ENCODE results near the gene PUM1.

PUM1 gene

GRCh38 chr1:30928171-30928570, 137.3 kb downstream of the PUM1 start:
- no peak for DNase-seq

GRCh38 chr1:30927448-30927847, 138.1 kb downstream of the PUM1 start:
- DNase-seq: no peak

GRCh38 chr1:30923597-30923996, 141.9 kb downstream of the PUM1 start:
- no peak for DNase-seq

- DNase-seq: no peak
Measured at GRCh38 chr1:30920827-30921226, 144.7 kb downstream of the PUM1 start.

- DNase-seq: no peak
Measured at GRCh38 chr1:30919025-30919881, 146.3 kb downstream of the PUM1 start.

- no peak for DNase-seq
Measured at GRCh38 chr1:30916296-30916695, 149.2 kb downstream of the PUM1 start.

- DNase-seq: no peak
Measured at GRCh38 chr1:30915491-30916230, 149.9 kb downstream of the PUM1 start.

GRCh38 chr1:30914931-30915330, 150.6 kb downstream of the PUM1 start:
- DNase-seq: no peak

GRCh38 chr1:30914587-30914922, 151.0 kb downstream of the PUM1 start:
- DNase-seq: no peak

- DNase-seq: no peak
Measured at GRCh38 chr1:30912913-30913652, 152.4 kb downstream of the PUM1 start.

GRCh38 chr1:30912224-30912623, 153.3 kb downstream of the PUM1 start:
- DNase-seq: no peak

GRCh38 chr1:30911059-30911954, 154.2 kb downstream of the PUM1 start:
- peak; percentile 51 to 52 for DNase-seq

- no peak for DNase-seq
Measured at GRCh38 chr1:30909365-30910068, 156.0 kb downstream of the PUM1 start.

- no peak for DNase-seq
Measured at GRCh38 chr1:30908696-30909364, 156.7 kb downstream of the PUM1 start, which contains the start of gene SDC3. Gene SDC3, minus strand, starts transcription at chr1:30908758. Its CDS starts 172 bp downstream, at chr1:30908586.

GRCh38 chr1:30908316-30908695, 157.2 kb downstream of the PUM1 start:
- no peak for DNase-seq

GRCh38 chr1:30907481-30908315, 157.8 kb downstream of the PUM1 start:
- no peak for DNase-seq

GRCh38 chr1:30906631-30907441, 158.7 kb downstream of the PUM1 start:
- no peak for DNase-seq

GRCh38 chr1:30905916-30906620, 159.4 kb downstream of the PUM1 start:
- no peak for DNase-seq

GRCh38 chr1:30905403-30905802, 160.1 kb downstream of the PUM1 start:
- DNase-seq: no peak

All from stimulated activated CD4-positive, alpha-beta T cell treated with anti-CD3 and anti-CD28 coated beads, Interleukin-2, amount 100 ng/mL, for 48 hours (primary cell).